ENCODE results near the gene DMRT2. TPM values are rescaled to one million over a fixed set of nuclear protein-coding genes. Genes with fewer than 3 reads are reported as not detected.

Gene DMRT2
- 7.2 TPM for total RNA-seq

GRCh38 chr9:1050125-1050895, at the start of gene DMRT2:
DMRT2 (plus strand) TSS chr9:1050357; CDS start chr9:1051614, 1,257 bp downstream.
- no peaks in the 10 kb centered on the region for H3K9me3 ChIP-seq
- peak; percentile 37 to 78 for DNase-seq (ENCODE audit: low spot score in 2 of 2)
- H3K27me3 ChIP-seq = peaks cover 24% of the 10 kb centered on the region
- H3K4me3 ChIP-seq = peak within 1 kb of the TSS; percentile 13 to 21
- TF ChIP-seq CTCF (IDR thresholded peaks at IDR 0.05) = no peak
- no peaks in the 10 kb centered on the region for H3K36me3 ChIP-seq
- peaks cover 7 to 15% of the 10 kb centered on the region in 2 donors for H3K4me1 ChIP-seq
- intact Hi-C loops (cut with DNase I) = no loop called here
- H3K27ac ChIP-seq = no peak within 1 kb of the TSS

GRCh38 chr9:1001838-1002237, 48.3 kb upstream of the DMRT2 start:
- Histone ChIP-seq H3K4me3 (no peak overlapping the region), H3K27me3 (no peaks in the 10 kb centered on the region), H3K27ac (no peak overlapping the region), H3K36me3 (no peaks in the 10 kb centered on the region), H3K9me3 (no peaks in the 10 kb centered on the region), H3K4me1 (no peaks in the 10 kb centered on the region)
- DNase-seq (ENCODE audit: low spot score in 2 of 2) = no peak
- intact Hi-C loops (cut with DNase I) = no loop called here
- no peak for TF ChIP-seq CTCF (IDR thresholded peaks at IDR 0.05)

GRCh38 chr9:1002678-1003077, 47.5 kb upstream of the DMRT2 start:
- intact Hi-C loops (cut with DNase I) = no loop called here
- Histone ChIP-seq H3K27me3 (no peaks in the 10 kb centered on the region), H3K27ac (no peak overlapping the region), H3K4me1 (no peaks in the 10 kb centered on the region), H3K9me3 (no peaks in the 10 kb centered on the region), H3K4me3 (no peak overlapping the region), H3K36me3 (no peaks in the 10 kb centered on the region)
- DNase-seq (ENCODE audit: low spot score in 2 of 2) = no peak
- no peak for TF ChIP-seq CTCF (IDR thresholded peaks at IDR 0.05)

- no peaks in the 10 kb centered on the region for H3K36me3 ChIP-seq
- no peak overlapping the region for H3K27ac ChIP-seq
- intact Hi-C loops (cut with DNase I) = loop anchor here (5.0 kb wide), 2 partner anchors 108 to 393 kb away; no protein-coding TSS in a partner anchor
- no peaks in the 10 kb centered on the region for H3K9me3 ChIP-seq
- no peak for DNase-seq (ENCODE audit: low spot score in 2 of 2)
- TF ChIP-seq CTCF (IDR thresholded peaks at IDR 0.05) = peak in 2 of 3 experiments; percentile 11 to 40
- H3K4me1 ChIP-seq = no peaks in the 10 kb centered on the region
- no peaks in the 10 kb centered on the region for H3K27me3 ChIP-seq
- no peak overlapping the region for H3K4me3 ChIP-seq
Observed at GRCh38 chr9:1005043-1005667, 45.0 kb upstream of the DMRT2 start.

GRCh38 chr9:1007312-1007711, 42.8 kb upstream of the DMRT2 start:
- H3K27me3 ChIP-seq = no peaks in the 10 kb centered on the region
- H3K4me3 ChIP-seq = no peak overlapping the region
- H3K4me1 ChIP-seq = no peaks in the 10 kb centered on the region
- H3K27ac ChIP-seq = no peak overlapping the region
- no peaks in the 10 kb centered on the region for H3K9me3 ChIP-seq
- no peak for TF ChIP-seq CTCF (IDR thresholded peaks at IDR 0.05)
- no peaks in the 10 kb centered on the region for H3K36me3 ChIP-seq
- no peak for DNase-seq (ENCODE audit: low spot score in 2 of 2)
- intact Hi-C loops (cut with DNase I) = loop anchor here (5.0 kb wide), 2 partner anchors 110 to 395 kb away; no protein-coding TSS in a partner anchor

Measured in ascending aorta (tissue), 2 donors.